Measurements from ENCODE around the gene EPHA6.

GRCh38 chr3:97121386-97121785 lies 307.0 kb downstream of the EPHA6 start:
- TF ChIP-seq CTCF (IDR thresholded peaks at IDR 0.05) = no peak
- TF ChIP-seq POLR2AphosphoS5 (IDR thresholded peaks at IDR 0.05) = no peak
- TF ChIP-seq EP300 (IDR thresholded peaks at IDR 0.05; ENCODE audit: low read depth) = no peak

All from transverse colon (tissue), 4 donors.